CD4-positive, alpha-beta T cell (primary cell): ENCODE data around the gene PTCD1. TPM values are rescaled to one million over a fixed set of nuclear protein-coding genes. Genes with fewer than 3 reads are reported as not detected.
A peak's percentile ranks its signal among the peaks of the same experiment; 100 is the strongest.

Experiments
- ATAC-seq: fragments of 200-7000 bp; cut with Tn5 transposase; one replicate; pipeline ENCODE4 v1.10.0; 2022; ENCODE audit warnings: mild to moderate bottlenecking; ENCODE audit not compliant: poor library complexity
- CTCF ChIA-PET: fragments of 350-600 bp; sonication (Branson Sonifier 250); formaldehyde crosslinking; loops from one replicate; lab custom pipeline; 2021; ENCODE audit warnings: antibody characterized with exemption, inconsistent platforms; lab: Charles Lee
- POLR2A ChIA-PET: fragments of 350-600 bp; sonication (Branson Sonifier 250); formaldehyde crosslinking; loops from one replicate; lab custom pipeline; 2021; ENCODE audit warnings: antibody characterized with exemption, inconsistent platforms; lab: Charles Lee
- DNase-seq, 14 experiments: peaks; one replicate each; pipeline ENCODE4 v3.0.0-alpha.2; 2013 to 2020; ENCODE audit warnings: mixed read lengths in 2 of 14
- H3K27ac ChIP-seq, 2 donors: one replicate each; pipeline versions ENCODE4 v1.5.1 to v1.7.0; 2013; ENCODE audit warnings: low read length in 2 of 2, low read depth in 1 of 2, mild to moderate bottlenecking in 1 of 2
- H3K27me3 ChIP-seq, 2 experiments: 1 replicate in 1 of 2; 2 replicates in 1 of 2; pipeline versions ENCODE4 v1.6.1 to v1.7.0; 2013; ENCODE audit warnings: low read length in 2 of 2, control low read depth in 1 of 2, mild to moderate bottlenecking in 1 of 2, moderate library complexity in 1 of 2; ENCODE audit not compliant: insufficient read depth in 2 of 2, control insufficient read depth in 1 of 2
- H3K36me3 ChIP-seq: one replicate; pipeline ENCODE4 v1.6.1; 2013; ENCODE audit warnings: low read length, control low read depth; ENCODE audit not compliant: insufficient read depth
- H3K4me1 ChIP-seq: one replicate; pipeline ENCODE4 v1.6.1; 2013; ENCODE audit warnings: low read length, control low read depth; ENCODE audit not compliant: insufficient read depth
- H3K4me3 ChIP-seq: one replicate; pipeline ENCODE4 v1.5.1; 2013; ENCODE audit warnings: mild to moderate bottlenecking, low read length, moderate library complexity
- H3K9me3 ChIP-seq, 2 experiments: 1 replicate in 1 of 2; 2 replicates in 1 of 2; pipeline versions ENCODE4 v1.6.1 to v1.7.0; 2013; ENCODE audit warnings: low read length in 2 of 2, mild to moderate bottlenecking in 2 of 2, control low read depth in 1 of 2, moderate library complexity in 1 of 2; ENCODE audit not compliant: control insufficient read depth in 1 of 2, insufficient read depth in 1 of 2
- H3K27ac Mint-ChIP-seq: one replicate; pipeline ENCODE4 v1.8.0; 2020; ENCODE audit warnings: mixed read lengths
- H3K27me3 Mint-ChIP-seq: one replicate; pipeline ENCODE4 v1.8.0; 2021; ENCODE audit warnings: mixed read lengths
- H3K36me3 Mint-ChIP-seq: one replicate; pipeline ENCODE4 v1.8.0; 2021; ENCODE audit warnings: low read depth, mixed read lengths
- H3K4me1 Mint-ChIP-seq: one replicate; pipeline ENCODE4 v1.8.0; 2021; ENCODE audit warnings: low read depth, mixed read lengths
- H3K4me3 Mint-ChIP-seq: one replicate; pipeline ENCODE4 v1.8.0; 2020; ENCODE audit warnings: mild to moderate bottlenecking, mixed read lengths
- H3K9me3 Mint-ChIP-seq: one replicate; pipeline ENCODE4 v1.8.0; 2020; ENCODE audit warnings: mixed read lengths
- CTCF ChIP-seq: fragments of 200-600 bp; IDR thresholded peaks from one replicate; pipeline ENCODE4 v1.8.0; 2022; ENCODE audit warnings: antibody characterized with exemption, mild to moderate bottlenecking
- intact Hi-C, 2 experiments: fragments of 100-400 bp; cut with DNase I in 1 of 2; cut with micrococcal nuclease in 1 of 2; formaldehyde crosslinking; loops; one replicate each; pipeline versions ENCODE4 v1.15.1 to v1.9.0; 2023 to 2025; cut with DNase I, micrococcal nuclease
- total RNA-seq, 174 experiments: library from RNA in 2 of 174; stranded (reverse) in 2 of 174; gene quantifications; one replicate each; pipeline ENCODE4 v1.2.3 and lab custom pipeline; 2021 to 2026

The PTCD1 gene
- total RNA-seq, 2 experiments from 2014 or later, result 4.8 to 5.3 TPM

DNA sequence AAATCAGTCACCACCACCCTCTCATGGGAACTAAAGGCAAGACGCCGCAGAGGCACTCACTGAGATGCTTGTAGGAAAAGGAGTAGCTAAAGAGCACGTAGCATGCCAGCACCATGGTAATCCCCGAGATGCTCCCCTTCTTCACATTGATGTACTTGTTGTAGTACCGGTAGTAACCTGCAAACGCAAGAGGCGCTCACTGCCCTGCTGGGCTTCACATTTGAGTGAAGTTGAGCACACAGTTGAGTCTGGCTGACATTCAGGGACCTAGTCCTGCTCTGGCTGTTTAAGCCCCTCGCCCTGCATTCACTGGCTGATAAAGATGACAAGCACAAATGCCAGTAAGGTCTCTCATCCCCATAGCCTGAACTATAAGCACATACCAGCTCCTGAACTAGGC lies 20.5 kb upstream of the PTCD1 start:
- H3K27me3 Mint-ChIP-seq, result no peaks in the 10 kb centered on the region
- Histone ChIP-seq H3K36me3 (peaks cover 64% of the 10 kb centered on the region), H3K9me3 (no peaks in the 10 kb centered on the region), H3K4me3 (no peak overlapping the region), H3K4me1 (peaks cover 32% of the 10 kb centered on the region), H3K27me3 (no peaks in the 10 kb centered on the region), H3K27ac (no peak overlapping the region)
- H3K27ac Mint-ChIP-seq, result peak overlapping the region; percentile 53
- peaks cover 35% of the 10 kb centered on the region for H3K4me1 Mint-ChIP-seq
- H3K4me3 Mint-ChIP-seq, result no peak overlapping the region
- ChIA-PET POLR2A (no interaction called here), CTCF (no interaction called here)
- TF ChIP-seq CTCF, result peak; percentile 11
- peak; percentile 63 for ATAC-seq
- DNase-seq, result peak in 4 of 14 experiments; percentile 10 to 57 (median 32)
- peaks cover 64% of the 10 kb centered on the region for H3K36me3 Mint-ChIP-seq
- intact Hi-C loops, result no loop called here
- no peaks in the 10 kb centered on the region for H3K9me3 Mint-ChIP-seq

- Histone ChIP-seq H3K36me3 (peaks cover 65% of the 10 kb centered on the region), H3K9me3 (no peaks in the 10 kb centered on the region), H3K4me1 (peaks cover 21% of the 10 kb centered on the region), H3K4me3 (no peak overlapping the region), H3K27ac (no peak overlapping the region), H3K27me3 (no peaks in the 10 kb centered on the region)
- peaks cover 27% of the 10 kb centered on the region for H3K4me1 Mint-ChIP-seq
- no peak for TF ChIP-seq CTCF
- no peak overlapping the region for H3K27ac Mint-ChIP-seq
- no peak for DNase-seq
- H3K4me3 Mint-ChIP-seq, result no peak overlapping the region
- POLR2A ChIA-PET, result interaction anchor here (0.8 kb wide), 1 partner anchor 14 kb away, joined by 3 read pairs; no protein-coding TSS in a partner anchor
- ATAC-seq, result no peak
- H3K27me3 Mint-ChIP-seq, result no peaks in the 10 kb centered on the region
- intact Hi-C loops, result no loop called here
- CTCF ChIA-PET, result no interaction called here
- peaks cover 66% of the 10 kb centered on the region for H3K36me3 Mint-ChIP-seq
- no peaks in the 10 kb centered on the region for H3K9me3 Mint-ChIP-seq
Observed at GRCh38 chr7:99457650-99458493, 19.3 kb upstream of the PTCD1 start.

DNA sequence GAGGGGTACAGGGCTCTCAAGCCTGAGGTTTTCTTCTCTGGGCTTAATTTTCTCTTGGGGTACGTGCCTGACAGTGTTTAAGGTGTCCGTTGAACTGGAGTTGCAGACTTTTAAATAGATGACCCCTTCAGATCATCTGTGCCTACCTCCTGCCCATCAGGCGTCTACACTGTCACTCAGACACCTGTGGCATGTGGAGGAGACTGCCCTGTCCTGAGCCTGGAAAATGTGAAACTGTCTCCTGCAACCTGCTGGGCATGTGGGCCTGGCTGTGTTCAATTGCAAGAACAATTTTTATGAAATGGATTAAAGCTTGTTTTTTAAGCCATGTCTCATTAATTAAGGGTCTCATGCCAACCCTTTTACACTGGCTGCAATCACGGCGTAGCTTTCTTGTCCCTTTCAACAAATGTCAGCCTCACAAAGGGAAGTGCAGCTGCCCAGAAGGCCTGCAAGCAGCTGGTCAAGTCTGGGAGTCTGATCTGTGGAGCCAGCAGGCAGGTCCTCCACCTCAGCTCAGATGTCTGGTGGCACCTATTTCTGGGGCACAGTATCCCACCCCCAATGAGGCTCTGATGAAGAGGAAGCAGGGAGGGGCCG lies 18.6 kb upstream of the PTCD1 start:
- TF ChIP-seq CTCF, result no peak
- Histone ChIP-seq H3K4me1 (peaks cover 17% of the 10 kb centered on the region), H3K27ac (no peak overlapping the region), H3K9me3 (no peaks in the 10 kb centered on the region), H3K27me3 (no peaks in the 10 kb centered on the region), H3K36me3 (peaks cover 69% of the 10 kb centered on the region), H3K4me3 (no peak overlapping the region)
- Mint-ChIP-seq H3K4me1 (peaks cover 25% of the 10 kb centered on the region), H3K36me3 (peaks cover 71% of the 10 kb centered on the region), H3K27ac (no peak overlapping the region), H3K9me3 (no peaks in the 10 kb centered on the region), H3K4me3 (no peak overlapping the region), H3K27me3 (no peaks in the 10 kb centered on the region)
- DNase-seq (no peak), ATAC-seq (no peak)
- ChIA-PET POLR2A (interaction anchor here (0.8 kb wide), 1 partner anchor 15 kb away, joined by 3 read pairs; no protein-coding TSS in a partner anchor), CTCF (no interaction called here)
- intact Hi-C loops, result no loop called here
